ENCODE data around the gene APC.
"Not testable (repeated sequence)": the region's sequence is repeated elsewhere in the genome, so short reads cannot be mapped to it uniquely, and the experiment has no call there.

The APC gene

DNA sequence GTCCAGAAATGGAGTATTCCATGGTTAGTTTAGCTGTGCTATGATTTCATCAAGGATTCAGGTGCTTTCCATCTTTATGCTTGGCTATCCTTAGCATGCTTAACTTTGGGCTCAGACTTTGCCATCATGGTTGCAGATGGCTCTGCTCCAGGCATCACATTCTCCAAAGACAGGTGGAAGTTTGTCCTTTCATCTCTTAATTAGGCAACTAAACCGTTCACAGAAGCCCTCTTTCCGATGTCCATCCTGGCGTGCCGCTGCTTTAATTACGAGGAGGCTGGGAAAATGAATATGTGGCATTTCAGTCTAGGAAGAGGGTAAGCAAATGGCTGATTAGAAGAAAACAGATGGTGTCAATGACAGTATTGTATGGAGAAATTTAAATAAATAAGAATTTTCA, 24.5 kb upstream of the APC start:
- no peak overlapping the region for H3K4me3 ChIP-seq (ENCODE audit: low read depth, low read length)
- no peak for DNase-seq (ENCODE audit: low read depth)
- TF ChIP-seq, protein P1, sequence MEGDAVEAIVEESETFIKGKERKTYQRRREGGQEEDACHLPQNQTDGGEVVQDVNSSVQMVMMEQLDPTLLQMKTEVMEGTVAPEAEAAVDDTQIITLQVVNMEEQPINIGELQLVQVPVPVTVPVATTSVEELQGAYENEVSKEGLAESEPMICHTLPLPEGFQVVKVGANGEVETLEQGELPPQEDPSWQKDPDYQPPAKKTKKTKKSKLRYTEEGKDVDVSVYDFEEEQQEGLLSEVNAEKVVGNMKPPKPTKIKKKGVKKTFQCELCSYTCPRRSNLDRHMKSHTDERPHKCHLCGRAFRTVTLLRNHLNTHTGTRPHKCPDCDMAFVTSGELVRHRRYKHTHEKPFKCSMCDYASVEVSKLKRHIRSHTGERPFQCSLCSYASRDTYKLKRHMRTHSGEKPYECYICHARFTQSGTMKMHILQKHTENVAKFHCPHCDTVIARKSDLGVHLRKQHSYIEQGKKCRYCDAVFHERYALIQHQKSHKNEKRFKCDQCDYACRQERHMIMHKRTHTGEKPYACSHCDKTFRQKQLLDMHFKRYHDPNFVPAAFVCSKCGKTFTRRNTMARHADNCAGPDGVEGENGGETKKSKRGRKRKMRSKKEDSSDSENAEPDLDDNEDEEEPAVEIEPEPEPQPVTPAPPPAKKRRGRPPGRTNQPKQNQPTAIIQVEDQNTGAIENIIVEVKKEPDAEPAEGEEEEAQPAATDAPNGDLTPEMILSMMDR (IDR thresholded peaks at IDR 0.05; ENCODE audit: control insufficient read depth, extremely low read depth, insufficient read depth), result no peak

DNA sequence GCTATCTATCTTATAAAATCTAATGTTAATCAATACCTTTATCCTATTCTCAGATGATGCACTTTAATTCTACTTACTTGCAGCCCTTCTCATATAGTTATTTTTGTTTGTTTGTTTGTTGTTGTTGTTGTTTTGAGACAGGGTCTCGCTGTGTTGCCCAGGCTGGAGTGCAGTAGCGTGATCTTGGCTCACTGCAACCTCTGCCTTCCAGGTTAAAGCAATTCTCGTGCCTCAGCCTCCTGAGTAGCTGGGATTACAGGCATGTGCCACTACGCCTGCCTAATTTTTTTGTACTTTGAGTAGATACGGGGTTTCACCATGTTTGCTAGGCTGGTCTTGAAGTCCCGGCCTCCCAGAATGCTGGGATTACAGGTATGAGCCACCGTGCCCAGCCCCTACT, 20.8 kb upstream of the APC start:
- not testable (repeated sequence) for H3K4me3 ChIP-seq (ENCODE audit: low read depth, low read length); DNase-seq (ENCODE audit: low read depth)

DNA sequence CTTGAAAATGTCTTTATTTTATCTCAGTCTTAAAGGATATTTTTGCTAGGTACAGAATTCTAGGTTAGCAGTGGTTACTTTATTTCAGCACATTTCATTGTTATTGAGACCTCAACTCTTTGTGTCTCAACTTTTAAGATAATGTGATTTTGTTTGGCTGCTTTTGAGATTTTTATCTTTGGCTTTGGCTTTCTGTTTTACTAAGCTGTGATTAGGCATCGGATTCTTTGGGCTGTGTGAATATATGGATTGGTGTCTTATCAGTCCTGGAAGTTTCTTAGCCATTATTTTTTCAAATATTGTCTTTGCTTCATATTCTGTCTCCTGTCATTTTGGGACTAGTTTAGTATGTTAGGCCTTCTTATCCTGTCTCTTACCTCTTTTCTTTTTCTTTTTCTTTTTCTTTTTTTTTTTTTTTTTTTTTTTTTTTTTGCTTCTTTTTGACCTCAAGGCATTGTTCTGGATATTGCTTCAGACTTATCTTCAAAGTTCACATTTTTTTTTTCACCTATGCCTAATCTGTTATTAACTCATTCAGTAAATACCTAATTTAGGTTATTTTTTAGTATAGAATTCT, 20.1 kb upstream of the APC start:
- TF ChIP-seq, protein P1 (IDR thresholded peaks at IDR 0.05; ENCODE audit: control insufficient read depth, extremely low read depth, insufficient read depth), result no peak
- DNase-seq (ENCODE audit: low read depth), result no peak
- H3K4me3 ChIP-seq (ENCODE audit: low read depth, low read length), result no peak overlapping the region

DNA sequence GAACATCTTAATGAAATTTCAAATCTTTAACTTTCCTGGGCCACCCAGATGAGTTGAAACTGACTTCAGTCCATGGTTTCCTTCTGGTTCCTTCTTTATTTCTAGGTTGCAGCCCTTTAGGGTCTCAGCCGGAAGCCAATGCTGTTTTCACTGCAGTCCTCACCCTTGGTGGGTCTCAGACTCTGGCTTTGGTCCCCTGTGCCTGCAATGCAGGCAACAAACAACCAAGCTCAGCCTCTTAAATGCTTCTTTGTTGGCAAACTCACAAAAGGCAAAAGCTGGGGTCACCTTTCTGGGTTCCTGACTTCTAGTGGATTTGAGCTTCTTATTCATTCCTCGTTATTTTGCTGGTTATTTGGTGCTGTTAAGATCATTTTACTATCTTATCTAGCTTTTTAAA, 19.3 kb upstream of the APC start:
- TF ChIP-seq, protein P1 (IDR thresholded peaks at IDR 0.05; ENCODE audit: control insufficient read depth, extremely low read depth, insufficient read depth), result no peak
- DNase-seq (ENCODE audit: low read depth), result no peak
- no peak overlapping the region for H3K4me3 ChIP-seq (ENCODE audit: low read depth, low read length)

DNA sequence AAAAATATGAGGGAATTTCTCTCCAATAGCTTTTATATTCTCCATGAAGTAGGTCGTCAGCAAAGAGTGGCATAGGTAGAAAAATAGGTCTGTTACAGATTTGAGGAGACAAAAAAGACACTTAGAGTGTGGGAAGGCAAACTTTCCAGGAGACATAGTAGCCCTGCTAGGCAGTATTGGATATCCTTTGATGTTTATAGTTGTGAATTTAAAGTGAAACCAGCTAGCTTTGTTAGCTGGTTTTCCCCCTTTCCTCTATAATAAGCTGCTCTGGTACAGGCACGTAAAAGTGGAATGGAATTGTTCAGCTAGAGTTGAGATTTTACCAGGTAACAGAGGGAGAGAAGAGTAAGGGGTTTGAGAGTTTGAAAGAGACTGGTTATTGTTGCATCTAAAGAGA, 17.1 kb upstream of the APC start:
- TF ChIP-seq, protein P1 (IDR thresholded peaks at IDR 0.05; ENCODE audit: control insufficient read depth, extremely low read depth, insufficient read depth), result no peak
- H3K4me3 ChIP-seq (ENCODE audit: low read depth, low read length), result no peak overlapping the region
- no peak for DNase-seq (ENCODE audit: low read depth)

DNA sequence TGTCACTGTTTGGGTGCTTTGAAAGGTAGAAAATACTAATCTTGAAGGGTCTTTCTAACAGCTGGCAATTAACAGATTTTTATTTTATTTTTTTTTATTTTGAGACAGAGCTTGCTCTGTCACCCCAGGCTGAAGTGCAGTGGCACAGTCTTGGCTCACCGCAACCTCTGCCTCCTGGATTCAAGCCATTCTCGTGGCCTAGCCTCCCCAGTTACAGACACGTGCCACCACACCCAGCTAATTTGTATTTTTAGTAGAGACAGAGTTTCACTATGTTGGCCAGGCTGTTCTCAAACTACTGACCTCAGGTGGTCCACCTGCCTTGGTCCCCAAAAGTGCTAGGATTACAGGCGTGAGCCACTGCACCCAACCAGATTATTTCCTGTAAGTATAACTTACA, 12.8 kb upstream of the APC start:
- no peak overlapping the region for H3K4me3 ChIP-seq (ENCODE audit: low read depth, low read length)
- TF ChIP-seq, protein P1 (IDR thresholded peaks at IDR 0.05; ENCODE audit: control insufficient read depth, extremely low read depth, insufficient read depth), result no peak
- DNase-seq (ENCODE audit: low read depth), result no peak

DNA sequence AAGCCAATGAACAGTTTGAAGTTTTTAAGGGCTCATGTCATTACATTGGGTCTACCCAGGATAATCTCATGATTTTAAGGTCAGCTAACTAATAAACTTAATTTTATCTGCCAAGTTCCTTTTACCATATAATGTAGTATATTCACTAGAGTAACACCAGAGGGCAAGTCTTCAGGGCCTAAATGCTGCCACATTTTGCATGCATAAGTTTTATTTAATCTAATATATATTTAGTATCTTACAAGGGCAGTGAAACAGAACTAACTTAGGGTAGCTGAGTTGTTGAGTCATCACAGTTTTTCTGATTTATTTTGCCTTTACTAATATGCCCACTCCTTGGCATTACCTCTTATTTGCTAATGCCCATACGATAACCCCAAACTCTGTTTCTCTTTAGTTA, 8.1 kb upstream of the APC start:
- H3K4me3 ChIP-seq (ENCODE audit: low read depth, low read length), result no peak overlapping the region
- TF ChIP-seq, protein P1 (IDR thresholded peaks at IDR 0.05; ENCODE audit: control insufficient read depth, extremely low read depth, insufficient read depth), result no peak
- no peak for DNase-seq (ENCODE audit: low read depth)

Data from LNCaP clone FGC (cell line).